ENCODE data around the gene SHFL.

Gene SHFL

DNA sequence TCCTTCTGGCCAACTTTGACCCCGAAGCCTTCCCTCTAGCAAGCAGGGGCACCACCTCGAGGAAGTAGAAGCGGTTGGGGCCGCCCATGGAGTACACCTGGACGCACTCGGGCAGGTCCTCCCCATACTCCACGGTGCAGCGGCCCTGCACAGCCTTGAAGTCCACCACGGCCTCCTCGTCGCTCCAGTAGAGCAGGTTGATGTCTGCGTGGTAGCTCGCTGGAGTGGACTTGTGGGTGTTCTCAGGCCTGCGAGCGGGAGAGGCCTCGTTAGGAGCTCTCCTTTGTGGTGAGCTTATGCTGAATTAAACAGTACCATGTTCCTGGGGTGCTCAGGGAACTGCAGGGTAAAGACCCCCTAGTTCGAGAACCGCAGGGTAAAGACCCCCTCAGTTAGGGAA, 55.9 kb downstream of the SHFL start:
- Histone ChIP-seq H3K9me3 (ENCODE audit: control insufficient read depth, insufficient read depth, low read depth, low read length) (no peaks in the 10 kb centered on the region), H3K27ac (ENCODE audit: extremely low read depth, low read depth, low read length) (no peak overlapping the region), H3K4me1 (ENCODE audit: control insufficient read depth, insufficient read depth, low read length) (no peaks in the 10 kb centered on the region), H3K36me3 (ENCODE audit: control insufficient read depth in 2 of 2, insufficient read depth in 1 of 2, low read length in 2 of 2) (peaks cover 42 to 100% of the 10 kb centered on the region in 2 experiments), H3K4me3 (ENCODE audit: low read depth, low read length) (no peak overlapping the region)
- ChIA-PET CTCF (interaction anchor here (0.6 to 1.1 kb wide), 4 partner anchors 9 to 516 kb away, joined by 3 to 5 read pairs (median 4); no protein-coding TSS in a partner anchor), POLR2A (no interaction called here)
- no peak for TF ChIP-seq ZNF324 (tag by site-specific recombination; IDR thresholded peaks at IDR 0.05)

Measured in HEK293 (cell line).